ENCODE measurements around the gene ASZ1.

GRCh38 chr7:117383483-117384189, 43.7 kb downstream of the ASZ1 start:
- TF ChIP-seq, protein P1, sequence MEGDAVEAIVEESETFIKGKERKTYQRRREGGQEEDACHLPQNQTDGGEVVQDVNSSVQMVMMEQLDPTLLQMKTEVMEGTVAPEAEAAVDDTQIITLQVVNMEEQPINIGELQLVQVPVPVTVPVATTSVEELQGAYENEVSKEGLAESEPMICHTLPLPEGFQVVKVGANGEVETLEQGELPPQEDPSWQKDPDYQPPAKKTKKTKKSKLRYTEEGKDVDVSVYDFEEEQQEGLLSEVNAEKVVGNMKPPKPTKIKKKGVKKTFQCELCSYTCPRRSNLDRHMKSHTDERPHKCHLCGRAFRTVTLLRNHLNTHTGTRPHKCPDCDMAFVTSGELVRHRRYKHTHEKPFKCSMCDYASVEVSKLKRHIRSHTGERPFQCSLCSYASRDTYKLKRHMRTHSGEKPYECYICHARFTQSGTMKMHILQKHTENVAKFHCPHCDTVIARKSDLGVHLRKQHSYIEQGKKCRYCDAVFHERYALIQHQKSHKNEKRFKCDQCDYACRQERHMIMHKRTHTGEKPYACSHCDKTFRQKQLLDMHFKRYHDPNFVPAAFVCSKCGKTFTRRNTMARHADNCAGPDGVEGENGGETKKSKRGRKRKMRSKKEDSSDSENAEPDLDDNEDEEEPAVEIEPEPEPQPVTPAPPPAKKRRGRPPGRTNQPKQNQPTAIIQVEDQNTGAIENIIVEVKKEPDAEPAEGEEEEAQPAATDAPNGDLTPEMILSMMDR (IDR thresholded peaks at IDR 0.05) = no peak
- TF ChIP-seq POLR2A (IDR thresholded peaks at IDR 0.05) = no peak
- TF ChIP-seq EP300 (IDR thresholded peaks at IDR 0.05) = no peak
